Measurements from ENCODE around the gene ANKRD13D.

Gene ANKRD13D

DNA sequence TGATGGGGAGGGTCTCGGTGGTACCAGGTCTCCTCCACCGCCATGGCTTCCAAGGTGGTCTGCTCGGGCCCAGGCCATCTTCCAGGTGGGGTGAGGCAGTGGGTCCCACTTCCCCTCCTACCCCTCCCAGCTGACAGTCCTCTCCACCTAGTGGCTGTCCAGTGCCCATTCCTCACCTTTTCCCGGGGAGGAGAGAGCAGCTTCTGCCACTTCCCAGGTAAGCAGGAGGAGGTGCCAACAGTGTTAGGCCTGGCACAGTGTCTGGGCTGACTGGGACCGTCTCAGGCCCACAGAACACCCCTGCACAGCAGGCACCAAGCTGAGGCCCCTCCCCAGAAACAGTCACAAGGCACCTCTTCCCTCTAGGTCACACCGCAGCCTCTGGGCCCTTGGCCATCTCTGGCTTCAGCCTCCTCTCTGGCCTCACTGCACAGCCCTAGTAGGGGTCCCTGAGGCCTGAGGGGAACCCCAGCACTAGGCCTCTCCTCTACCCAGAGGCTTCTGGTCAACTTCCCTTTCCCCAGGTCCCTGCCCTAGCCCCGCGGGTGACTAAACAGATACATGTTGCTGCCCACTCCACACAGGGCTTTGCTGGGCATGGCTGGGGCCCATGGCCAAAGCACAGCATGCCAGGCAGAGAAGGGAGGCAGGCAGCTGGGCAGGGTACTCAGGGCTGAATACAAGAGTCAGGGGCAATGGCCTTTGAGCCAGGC, 2.3 kb upstream of the ANKRD13D start:
- DNase-seq (ENCODE audit: low spot score) = no peak

DNA sequence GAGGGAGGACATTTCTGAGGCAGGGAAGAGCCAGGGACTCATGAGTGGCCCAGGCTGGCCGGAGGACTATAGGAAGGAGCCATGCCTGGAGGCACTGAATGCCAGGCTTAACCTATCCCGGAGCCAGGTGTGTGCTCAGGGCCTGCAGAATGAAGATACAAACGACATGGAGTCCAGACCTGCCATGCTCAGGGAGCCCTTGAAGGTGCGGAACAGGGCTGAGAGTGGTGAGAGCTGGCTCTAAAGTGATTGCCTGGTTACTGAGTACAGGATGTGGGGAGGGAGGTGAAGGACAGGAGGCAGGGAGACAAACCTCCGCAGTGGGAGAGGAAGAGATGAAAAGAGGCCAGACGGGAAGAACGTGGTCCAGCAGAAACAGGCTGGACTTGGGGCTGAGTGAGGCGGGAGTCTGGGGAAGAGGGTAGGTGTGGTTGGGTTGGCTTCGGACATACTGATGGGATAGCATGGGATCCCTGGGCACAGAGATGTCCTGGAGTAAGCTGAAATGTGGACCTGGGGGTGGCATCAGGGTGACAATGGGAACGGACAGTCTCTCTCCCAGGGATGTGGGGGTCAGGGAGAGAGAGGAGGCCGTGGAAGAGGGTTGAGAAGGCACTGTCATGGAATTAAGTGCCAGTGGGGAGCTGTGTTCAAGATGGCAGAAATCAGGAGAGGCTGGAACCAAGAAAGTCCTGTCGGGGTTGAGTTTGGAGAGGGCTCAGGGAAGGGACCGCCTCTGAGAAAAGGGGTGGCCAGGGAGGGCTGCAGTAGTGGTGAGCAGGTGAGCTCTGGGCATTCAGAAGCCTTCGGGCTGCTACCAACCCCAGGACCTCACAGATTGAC, 1.5 kb upstream of the ANKRD13D start:
- no peak for DNase-seq (ENCODE audit: low spot score)

DNA sequence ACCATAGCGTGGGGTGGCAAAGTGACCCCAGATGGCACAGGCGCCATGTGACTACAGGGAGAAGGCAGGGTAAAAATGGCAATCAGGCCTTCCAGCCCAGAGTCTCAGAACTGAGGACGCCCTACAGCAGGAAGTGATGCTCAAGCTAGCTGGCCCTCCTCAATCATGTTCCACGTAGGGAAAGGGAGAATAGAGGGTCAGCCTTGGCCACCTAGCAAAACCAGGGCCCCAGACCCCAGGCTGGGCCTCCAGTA, 978 bp upstream of the ANKRD13D start:
- DNase-seq (ENCODE audit: low spot score) = no peak

DNA sequence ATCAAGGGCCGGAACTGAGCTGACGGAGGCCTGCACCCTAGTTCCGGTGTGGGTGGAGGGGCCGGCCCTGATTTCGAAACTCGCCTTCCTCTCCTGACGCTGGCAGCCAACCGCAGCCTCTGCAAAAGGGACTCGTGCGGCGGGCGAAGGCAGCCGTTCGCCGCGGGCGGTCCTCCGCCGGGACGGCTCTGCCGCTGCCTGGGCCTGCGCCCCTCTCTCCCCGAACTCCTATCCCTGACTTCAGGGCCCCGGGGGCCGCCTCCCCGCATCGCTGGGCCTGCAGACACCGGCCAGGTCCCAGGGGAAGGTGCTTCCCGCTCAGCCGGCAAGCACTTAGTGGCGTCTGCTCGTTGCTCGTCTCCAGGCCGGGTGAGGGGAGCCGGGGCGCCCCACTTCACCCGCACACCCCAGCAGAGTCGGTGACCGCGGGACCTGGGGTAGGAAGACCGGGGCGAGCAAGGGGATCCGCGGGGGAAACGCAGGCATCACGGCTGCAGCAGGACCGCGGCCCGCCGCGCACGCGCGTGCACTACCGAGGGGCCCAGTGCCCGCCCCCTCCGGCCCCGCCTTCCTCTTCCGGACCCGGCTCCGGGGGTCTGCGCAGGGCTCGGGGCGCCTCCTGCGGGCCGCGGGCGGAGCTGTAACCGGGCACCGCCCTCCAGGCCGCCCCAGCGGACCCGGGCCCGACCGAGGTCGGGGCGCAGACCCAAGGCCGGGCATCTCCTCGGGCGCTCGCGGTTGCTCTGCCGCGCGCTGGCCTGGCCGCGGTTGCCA, 464 bp upstream of the ANKRD13D start:
- peak; percentile 91 for DNase-seq (ENCODE audit: low spot score)

DNA sequence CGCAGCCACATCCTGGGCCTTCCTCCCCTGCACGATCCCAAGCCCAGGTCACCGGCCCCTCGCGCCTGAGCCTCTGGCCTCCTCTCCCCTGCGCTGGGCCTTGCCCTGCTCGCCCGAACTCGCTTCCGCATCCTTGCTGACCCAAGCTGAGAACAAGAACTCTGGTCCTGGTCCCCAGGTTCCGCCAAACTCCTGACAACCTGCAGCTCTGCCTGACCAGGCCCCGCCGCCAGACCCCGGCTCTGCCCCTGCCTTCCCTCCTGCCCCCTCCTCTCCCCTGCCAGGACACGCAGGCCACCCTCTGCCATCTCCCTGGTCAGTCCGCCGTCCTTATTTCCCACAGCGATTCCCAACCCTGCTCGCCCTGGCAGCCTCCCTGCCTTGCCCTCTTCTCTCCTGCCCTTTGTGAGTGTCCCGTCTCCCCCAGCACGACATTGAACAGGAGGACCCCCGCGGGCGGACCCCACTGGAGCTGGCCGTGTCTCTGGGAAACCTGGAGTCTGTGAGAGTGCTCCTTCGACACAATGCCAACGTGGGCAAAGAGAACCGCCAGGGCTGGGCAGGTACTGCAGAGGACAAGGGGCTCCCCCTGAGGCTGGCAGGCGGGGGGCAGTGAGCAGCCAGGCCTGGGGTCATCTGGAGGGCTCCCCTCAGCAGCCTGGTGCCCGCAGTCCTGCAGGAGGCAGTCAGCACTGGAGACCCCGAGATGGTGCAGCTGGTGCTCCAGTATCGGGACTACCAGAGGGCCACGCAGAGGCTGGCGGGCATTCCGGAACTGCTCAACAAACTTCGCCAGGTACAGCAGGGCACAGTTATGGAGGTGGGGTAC, 762 bp downstream of the ANKRD13D start:
- no peak for DNase-seq (ENCODE audit: low spot score)

DNA sequence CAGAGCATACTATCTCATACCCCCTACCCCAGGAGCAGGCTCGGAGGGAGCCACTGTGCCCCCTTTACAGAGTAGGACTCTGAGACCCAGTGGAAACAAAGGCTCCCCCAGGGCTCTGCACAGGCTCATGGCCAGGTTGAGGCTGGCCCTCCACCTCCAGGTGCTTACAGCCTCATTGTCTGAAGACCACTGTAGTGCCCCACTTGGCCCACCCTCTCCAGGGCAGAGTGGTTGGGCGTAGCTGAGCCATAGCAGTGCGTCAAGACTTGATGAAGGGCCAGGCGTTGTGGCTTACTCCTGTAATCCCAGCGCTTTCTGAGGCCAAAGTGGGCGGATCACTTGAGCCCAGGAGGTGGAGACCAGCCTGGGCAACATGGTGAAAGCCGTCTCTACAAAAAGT, 1.7 kb downstream of the ANKRD13D start:
- no peak for DNase-seq (ENCODE audit: low spot score)

DNA sequence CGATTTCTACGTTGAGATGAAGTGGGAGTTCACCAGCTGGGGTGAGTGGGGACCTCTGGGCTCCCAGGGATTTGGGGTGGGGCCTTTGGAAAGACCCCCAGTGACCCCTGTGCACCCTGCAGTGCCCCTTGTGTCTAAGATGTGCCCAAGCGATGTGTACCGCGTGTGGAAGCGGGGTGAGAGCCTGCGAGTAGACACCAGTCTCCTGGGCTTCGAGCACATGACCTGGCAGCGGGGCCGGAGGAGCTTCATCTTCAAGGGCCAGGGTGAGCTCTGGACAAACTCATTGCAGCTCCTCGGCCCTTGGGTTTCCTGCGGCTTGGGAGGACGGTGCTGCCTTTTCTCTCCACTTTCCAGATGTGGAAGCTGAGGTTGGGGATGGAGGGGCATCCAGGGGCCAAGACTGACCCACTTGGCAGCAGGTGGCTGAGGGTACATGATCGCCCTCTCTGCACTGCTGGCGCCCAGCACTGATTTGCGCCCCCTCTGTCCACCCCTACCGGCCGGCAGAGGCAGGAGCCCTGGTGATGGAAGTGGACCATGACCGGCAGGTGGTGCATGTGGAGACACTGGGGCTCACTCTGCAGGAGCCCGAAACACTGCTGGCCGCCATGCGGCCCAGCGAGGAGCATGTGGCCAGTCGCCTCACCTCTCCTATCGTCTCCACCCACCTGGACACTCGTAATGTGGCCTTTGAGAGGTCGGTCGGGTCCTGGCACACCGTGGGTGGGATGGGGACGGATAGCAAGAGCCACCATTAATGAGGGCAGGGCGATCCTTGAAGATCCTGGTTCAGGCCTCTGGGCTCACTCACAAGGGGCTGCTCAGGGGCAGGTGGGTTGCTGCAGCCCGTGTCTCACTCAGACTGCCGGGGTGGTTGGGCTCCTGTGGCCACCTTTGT, 2.6 kb downstream of the ANKRD13D start:
- no peak for DNase-seq (ENCODE audit: low spot score)

DNA sequence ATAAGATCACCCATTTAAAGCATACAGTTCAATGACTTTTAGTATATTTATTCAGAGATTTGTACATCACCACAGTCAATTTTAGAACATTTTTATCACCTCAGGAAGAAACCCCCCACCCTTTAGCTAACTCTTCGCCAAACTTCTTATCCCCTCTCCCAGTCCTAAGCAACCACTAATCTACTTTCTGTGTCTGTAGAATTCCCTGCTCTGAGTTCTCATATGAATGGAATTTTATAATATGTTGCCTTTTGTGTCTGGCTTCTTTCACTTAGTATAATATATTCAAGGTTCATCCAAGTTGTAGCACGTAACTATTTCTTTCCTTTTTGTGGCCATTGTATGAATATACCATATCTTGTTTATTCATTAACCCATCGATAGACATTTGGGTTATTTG, 3.6 kb downstream of the ANKRD13D start:
- peak; percentile 50 for DNase-seq (ENCODE audit: low spot score)

DNA sequence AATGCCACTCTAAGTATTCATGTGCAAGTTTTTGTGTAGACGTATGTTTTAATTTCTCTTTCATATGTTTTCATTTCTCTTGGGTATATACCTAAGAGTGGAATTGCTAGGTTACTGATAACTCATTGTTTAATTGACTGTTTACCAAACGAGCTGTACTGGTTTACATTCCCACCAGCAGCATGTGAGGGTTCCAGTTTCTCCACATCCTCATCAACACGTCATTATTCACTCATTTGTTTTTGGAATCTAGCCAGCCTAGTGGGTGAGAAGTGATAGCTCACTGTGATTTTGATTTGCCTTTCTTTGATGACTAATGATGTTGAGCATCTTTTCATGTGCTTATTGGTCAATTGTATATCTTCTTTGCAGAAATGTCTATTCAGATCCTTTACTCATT, 4.0 kb downstream of the ANKRD13D start:
- peak; percentile 97 for DNase-seq (ENCODE audit: low spot score)

DNA sequence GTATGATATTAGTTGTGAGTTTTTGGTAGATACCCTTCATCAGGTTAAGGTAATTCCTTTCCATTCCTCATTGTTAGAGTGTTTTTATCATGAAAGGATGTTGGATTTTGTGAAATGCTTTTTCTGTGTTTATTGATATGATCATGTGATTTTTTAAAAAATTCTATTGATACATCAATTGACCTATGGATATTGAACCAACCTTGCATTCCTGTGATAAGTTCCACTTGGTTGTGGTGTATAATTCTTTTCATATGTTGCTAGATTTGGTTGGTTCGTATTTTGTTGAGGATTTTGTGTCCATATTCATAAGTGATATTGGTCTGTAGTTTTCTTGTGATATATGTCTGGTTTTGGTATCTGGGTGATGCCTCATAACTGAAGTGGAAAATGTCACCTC, 6.7 kb downstream of the ANKRD13D start:
- no peak for DNase-seq (ENCODE audit: low spot score)

DNA sequence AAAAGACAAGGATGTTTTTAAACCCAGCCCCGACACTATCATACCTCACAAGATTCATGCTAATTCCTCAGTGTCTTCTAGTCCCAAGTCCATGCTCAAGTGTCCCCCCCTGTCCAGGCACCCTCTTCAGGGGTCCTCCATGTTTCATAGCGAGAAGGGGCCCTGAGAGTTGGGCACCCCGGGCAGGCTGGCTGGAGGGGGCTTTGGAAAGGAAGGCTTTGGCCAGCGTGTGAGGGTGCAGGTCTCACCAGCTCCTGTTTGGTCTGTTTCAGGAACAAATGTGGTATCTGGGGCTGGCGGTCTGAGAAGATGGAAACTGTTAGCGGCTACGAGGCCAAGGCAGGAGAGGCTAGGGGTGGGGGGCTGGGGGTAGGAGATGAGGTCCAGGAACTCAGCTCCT, 9.7 kb downstream of the ANKRD13D start:
- DNase-seq (ENCODE audit: low spot score) = no peak

DNA sequence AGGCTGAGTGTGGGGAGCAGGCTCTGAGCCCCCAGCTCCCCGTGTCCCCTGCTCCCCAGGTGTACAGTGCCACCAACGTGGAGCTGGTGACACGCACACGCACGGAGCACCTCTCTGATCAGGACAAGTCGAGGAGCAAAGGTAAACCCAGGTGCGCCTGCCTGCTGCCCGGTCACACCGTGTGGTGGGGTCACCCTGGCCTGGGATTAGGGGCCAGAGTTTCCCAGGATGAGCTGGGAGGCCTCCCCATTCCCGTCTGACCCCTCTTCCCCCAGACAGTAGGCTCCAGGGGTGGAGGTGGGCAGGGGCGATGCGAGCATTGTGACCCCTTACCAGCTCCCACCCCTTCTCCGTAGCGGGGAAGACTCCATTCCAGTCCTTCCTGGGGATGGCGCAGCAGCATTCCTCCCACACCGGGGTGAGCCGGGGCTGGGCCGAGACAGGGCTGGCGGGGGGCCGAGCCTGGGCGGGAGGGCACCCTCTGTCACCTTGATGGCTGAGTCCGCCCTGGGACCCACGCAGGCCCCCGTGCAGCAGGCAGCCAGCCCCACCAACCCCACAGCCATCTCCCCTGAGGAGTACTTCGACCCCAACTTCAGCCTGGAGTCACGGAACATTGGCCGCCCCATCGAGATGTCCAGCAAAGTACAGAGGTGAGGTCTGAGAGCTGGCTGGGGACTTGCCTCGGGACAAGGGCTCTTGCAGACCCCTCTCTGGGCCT, 10.5 kb downstream of the ANKRD13D start:
- no peak for DNase-seq (ENCODE audit: low spot score)

DNA sequence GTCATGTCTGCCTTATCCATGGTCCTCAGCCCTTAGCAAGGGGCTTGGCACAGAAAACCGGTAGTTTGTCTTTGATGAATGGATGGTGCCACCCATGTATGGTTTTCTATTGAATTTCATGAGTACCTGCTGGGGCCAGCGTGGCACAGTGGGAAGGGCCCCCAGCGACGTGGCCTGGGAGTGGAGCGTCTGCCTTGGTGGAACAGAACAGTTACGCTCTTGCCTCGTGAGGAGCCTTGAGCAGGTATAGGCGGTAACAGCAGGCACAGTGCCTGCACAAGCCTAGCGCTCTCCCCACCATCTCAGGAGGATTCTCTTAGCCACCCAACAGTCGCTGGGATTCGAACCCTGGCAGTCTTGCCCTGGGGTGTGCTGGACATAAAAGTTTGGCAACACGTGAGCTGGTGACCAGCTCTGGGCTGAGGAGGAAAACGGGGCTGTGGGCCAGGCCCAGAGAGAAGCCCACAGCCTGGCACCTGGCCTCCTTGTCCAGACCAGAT, 11.2 kb downstream of the ANKRD13D start:
- DNase-seq (ENCODE audit: low spot score) = no peak

DNA sequence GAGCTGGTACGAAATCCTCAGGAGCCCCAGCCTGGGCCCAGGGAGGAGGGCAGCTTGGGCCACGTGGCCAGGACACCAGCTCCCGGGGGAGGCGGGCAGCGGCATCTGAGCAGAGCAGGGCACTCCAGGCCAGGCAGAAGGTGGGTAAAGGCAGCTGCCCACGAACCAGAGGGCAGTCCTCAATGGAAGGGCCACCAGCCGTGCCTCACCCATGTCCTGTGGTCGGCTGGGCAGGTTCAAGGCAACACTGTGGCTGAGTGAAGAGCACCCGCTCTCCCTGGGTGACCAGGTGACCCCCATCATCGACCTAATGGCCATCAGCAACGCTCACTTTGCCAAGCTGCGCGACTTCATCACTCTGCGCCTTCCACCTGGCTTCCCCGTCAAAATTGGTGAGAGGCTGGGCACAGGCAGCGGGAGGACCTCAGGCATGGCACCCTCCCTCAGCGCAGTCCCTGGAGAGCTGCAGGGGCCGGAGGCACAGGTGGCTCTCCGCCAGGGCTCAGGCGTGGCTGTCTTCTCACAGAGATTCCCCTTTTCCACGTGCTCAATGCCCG, 11.7 kb downstream of the ANKRD13D start:
- no peak for DNase-seq (ENCODE audit: low spot score)

DNA sequence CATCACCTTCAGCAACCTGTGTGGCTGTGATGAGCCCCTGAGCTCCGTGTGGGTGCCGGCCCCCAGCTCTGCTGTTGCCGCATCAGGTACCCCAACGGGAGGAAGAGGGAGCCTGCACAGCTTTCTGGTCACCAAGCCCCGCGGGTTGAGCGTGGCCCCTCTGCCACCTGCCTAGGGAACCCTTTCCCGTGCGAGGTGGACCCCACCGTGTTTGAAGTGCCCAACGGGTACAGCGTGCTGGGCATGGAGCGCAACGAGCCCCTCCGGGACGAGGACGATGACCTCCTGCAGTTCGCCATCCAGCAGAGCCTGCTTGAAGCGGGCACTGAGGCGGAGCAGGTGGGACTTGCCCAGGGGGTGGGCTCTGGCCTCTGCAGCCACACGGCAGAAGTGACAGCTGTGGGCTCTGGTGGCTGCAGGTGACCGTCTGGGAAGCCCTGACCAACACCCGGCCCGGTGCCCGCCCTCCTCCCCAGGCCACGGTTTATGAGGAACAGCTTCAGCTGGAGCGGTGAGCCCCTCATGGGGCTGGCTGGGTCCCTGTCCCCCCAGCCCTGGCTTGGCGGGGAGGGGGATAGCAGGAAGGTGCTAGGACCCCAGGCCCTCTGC, 12.3 kb downstream of the ANKRD13D start:
- DNase-seq (ENCODE audit: low spot score) = no peak

DNA sequence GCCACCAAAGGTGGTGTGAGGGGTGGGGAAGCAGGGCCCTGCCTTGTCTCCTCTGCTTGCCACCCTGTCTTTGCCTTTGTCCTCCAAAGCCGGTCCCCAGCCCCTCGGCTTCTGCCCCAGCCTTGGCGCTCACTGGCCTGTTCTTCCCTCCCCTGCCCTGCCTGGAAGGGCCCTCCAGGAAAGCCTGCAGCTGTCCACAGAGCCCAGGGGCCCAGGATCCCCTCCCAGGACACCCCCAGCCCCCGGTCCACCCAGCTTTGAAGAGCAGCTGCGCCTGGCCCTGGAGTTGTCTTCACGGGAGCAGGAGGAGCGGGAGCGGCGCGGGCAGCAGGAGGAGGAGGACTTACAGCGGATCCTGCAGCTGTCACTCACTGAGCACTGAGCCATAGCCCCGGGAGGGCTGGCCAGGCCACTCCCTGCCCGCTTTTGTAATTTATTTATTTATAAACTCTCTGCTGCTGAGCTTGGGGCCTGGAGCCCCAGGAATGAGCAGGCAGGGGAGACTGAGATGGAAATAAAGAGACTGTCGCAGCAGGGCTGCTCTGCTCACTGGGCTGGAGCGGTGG, 12.9 kb downstream of the ANKRD13D start:
- peak; percentile 57 for DNase-seq (ENCODE audit: low spot score)

DNA sequence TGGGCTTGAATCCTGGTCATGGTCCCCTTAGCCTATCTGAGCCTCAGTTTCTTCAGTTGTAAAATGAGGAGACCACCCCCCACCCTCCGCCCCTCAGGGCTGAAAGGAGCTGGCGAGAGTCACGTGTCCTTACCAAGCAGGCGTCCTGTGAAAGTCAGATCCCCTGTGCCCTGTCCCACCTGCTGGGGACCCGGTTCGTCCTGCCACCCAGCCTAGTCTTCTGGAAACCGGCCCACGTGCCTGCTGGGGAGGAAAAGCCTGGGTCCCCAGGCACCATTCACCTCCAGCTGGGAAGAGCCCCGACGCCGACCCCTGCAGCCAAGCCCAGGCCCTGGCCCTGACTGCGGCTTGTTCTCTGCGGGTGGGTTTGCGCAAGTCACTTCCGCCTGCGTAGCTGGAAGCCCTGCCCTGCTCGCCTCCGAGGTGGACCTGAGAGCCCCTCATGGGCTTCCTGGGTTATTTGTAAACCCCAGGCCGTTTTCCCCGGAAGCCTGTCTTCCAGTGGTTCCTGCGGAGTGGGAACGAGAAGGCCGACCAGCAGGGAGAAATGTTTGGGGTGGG, 13.5 kb downstream of the ANKRD13D start:
- no peak for DNase-seq (ENCODE audit: low spot score)

DNA sequence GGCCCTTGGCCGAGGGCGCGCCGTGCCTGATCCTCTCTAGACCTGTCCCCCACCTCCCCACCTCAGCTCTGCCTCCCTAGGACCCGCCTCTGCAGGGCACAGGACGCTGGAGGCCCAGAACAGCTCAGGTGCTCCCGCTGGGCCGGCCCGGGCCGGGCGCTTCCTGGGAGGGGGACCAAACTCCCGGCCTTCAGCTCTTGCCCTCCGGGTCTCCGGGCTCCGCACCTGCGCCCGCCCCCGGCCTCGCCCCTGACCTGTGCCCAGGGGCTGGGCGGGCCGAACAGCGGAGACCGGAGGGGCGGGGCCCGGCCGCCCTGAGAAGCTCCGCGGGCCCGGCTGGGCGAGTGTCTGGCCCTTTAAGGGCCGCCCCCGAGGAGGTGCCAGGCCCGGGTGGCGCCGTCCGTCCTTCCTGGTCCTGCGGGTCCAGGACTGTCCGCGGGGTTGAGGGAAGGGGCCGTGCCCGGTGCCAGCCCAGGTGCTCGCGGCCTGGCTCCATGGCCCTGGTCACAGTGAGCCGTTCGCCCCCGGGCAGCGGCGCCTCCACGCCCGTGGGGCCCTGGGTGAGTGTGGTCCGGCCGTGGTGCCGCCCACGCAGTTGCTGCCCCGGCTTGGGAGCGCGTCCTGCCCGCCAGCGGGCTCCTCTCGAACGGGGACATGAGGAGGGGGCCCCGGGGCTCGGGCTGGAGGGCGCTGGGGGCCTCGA, 14.2 kb downstream of the ANKRD13D start, which contains the start of gene SSH3:
Gene SSH3 (plus strand): TSS at position 399 of the 703 bp plus-strand sequence. CDS start 96 bp downstream, at position 495.
- peak; percentile 71 for DNase-seq (ENCODE audit: low spot score)

Data from RKO (cell line).